ENCODE measurements around the gene MLXIP. TPM values are rescaled to one million over a fixed set of nuclear protein-coding genes. Genes with fewer than 3 reads are reported as not detected.

The MLXIP gene
- total RNA-seq, 1 donor from 2014 or later = 34.2 TPM

DNA sequence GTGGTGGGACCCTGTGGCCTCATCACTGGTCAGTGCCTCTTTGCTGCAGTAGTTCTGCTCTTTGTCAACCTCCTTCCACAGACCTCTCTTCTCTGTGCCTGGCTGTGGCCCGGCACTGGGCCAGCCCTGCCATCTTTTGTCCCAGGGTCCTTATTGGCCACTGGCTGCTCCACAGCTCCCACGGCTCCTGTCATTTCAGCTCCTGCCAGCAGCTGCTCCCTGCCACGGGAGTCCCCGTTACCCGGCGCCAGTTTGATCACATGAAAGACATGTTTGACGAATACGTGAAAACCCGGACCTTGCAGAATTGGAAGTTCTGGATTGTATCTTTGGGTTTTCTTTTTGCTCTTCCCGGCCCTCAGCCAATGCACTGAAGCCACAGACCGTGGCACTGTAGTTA lies 60.1 kb downstream of the MLXIP start:
- no peak for DNase-seq (ENCODE audit: low read depth)
- peaks cover 12% of the 10 kb centered on the region for H3K36me3 ChIP-seq (ENCODE audit: control insufficient read depth, insufficient read depth, low read length)
- no peak overlapping the region for H3K4me3 ChIP-seq (ENCODE audit: low read depth, low read length)
- no peaks in the 10 kb centered on the region for H3K27me3 ChIP-seq (ENCODE audit: control insufficient read depth, insufficient read depth, low read length)
- TF ChIP-seq, protein P1, sequence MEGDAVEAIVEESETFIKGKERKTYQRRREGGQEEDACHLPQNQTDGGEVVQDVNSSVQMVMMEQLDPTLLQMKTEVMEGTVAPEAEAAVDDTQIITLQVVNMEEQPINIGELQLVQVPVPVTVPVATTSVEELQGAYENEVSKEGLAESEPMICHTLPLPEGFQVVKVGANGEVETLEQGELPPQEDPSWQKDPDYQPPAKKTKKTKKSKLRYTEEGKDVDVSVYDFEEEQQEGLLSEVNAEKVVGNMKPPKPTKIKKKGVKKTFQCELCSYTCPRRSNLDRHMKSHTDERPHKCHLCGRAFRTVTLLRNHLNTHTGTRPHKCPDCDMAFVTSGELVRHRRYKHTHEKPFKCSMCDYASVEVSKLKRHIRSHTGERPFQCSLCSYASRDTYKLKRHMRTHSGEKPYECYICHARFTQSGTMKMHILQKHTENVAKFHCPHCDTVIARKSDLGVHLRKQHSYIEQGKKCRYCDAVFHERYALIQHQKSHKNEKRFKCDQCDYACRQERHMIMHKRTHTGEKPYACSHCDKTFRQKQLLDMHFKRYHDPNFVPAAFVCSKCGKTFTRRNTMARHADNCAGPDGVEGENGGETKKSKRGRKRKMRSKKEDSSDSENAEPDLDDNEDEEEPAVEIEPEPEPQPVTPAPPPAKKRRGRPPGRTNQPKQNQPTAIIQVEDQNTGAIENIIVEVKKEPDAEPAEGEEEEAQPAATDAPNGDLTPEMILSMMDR (IDR thresholded peaks at IDR 0.05; ENCODE audit: insufficient read depth, low read length, poor library complexity, severe bottlenecking) = no peak

DNA sequence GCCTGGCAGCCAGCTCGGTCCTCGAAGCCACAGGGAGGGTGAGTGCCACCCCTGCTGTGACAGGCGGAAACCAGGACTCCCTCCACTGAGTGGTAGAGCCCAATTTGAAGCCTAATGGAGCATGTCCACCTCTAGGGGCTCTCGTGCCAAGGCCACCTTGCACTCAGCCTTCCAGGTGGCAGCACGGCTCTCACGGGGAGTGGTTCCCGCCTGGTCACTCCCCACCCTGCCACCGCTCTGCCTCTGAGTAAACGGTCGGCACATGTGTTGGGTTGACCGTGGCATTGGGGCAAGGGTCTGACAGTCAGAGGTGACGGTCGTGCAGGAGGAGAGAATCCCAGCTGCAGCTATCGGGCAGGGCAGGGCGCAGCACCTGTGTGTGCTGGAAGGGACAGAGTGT lies 60.7 kb downstream of the MLXIP start:
- peaks cover 12% of the 10 kb centered on the region for H3K36me3 ChIP-seq (ENCODE audit: control insufficient read depth, insufficient read depth, low read length)
- DNase-seq (ENCODE audit: low read depth) = no peak
- no peak overlapping the region for H3K4me3 ChIP-seq (ENCODE audit: low read depth, low read length)
- H3K27me3 ChIP-seq (ENCODE audit: control insufficient read depth, insufficient read depth, low read length) = no peaks in the 10 kb centered on the region
- TF ChIP-seq, protein P1 (IDR thresholded peaks at IDR 0.05; ENCODE audit: insufficient read depth, low read length, poor library complexity, severe bottlenecking) = no peak

DNA sequence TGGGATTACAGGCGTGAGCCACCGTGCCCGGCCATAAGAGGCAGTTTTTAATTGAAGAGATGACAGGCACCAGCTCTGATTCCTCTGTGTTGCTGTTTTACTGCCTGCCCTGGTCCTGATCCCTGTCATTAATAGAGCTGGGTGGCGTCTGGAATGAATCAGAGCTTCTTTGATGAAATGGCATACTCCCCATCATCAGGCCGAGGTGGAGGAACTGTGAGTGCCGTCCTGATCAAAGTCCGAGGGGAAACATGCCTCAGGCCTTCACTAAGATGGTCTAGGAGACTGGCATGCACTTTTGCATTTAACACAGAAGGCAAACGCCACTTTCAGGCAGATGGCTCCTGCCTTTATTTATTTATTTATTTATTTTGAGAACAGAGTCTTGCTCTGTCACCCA lies 61.4 kb downstream of the MLXIP start:
- Histone ChIP-seq H3K27me3 (ENCODE audit: control insufficient read depth, insufficient read depth, low read length) (no peaks in the 10 kb centered on the region), H3K36me3 (ENCODE audit: control insufficient read depth, insufficient read depth, low read length) (peaks cover 12% of the 10 kb centered on the region), H3K4me3 (ENCODE audit: low read depth, low read length) (no peak overlapping the region)
- no peak for DNase-seq (ENCODE audit: low read depth)
- TF ChIP-seq, protein P1 (IDR thresholded peaks at IDR 0.05; ENCODE audit: insufficient read depth, low read length, poor library complexity, severe bottlenecking) = no peak

DNA sequence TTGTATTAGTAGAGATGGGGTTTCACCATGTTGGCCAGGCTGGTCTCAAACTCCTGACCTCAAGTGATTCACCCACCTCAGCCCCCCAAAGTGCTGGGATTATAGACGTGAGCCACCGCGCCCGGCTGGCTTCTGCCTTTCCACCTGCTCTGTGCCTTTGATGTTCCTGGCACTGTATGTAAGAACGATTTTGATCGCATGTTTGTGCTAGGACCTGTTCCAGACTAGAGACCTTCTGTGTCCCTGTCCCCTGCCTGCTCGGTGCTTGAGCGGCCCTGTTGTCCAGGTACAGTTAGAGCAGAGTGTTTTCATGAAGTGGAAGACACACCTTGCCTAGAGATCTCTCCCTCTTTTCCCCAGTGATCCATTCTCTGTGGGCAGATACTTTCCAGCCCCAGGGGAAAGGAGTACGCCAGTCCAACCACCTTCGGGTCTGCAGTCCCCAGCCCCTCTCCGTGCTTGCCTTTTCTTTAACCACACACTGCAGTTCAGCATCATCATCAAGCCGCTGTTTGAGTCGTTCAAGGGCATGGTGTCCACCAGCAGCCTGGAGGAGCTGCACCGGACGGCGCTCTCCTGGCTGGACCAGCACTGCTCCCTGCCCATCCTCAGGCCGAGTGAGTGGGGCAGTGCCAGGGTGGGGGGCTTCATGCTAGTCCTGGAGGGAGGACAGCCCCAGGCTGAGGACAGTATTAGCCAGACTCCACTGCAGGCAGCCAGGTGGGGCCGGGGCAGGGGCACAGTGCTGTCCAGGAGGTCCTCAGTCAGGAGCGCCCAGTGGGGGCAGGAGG lies 62.1 kb downstream of the MLXIP start:
- Histone ChIP-seq H3K27me3 (ENCODE audit: control insufficient read depth, insufficient read depth, low read length) (no peaks in the 10 kb centered on the region), H3K36me3 (ENCODE audit: control insufficient read depth, insufficient read depth, low read length) (peaks cover 9% of the 10 kb centered on the region), H3K4me3 (ENCODE audit: low read depth, low read length) (no peak overlapping the region)
- DNase-seq (ENCODE audit: low read depth) = no peak
- TF ChIP-seq, protein P1 (IDR thresholded peaks at IDR 0.05; ENCODE audit: insufficient read depth, low read length, poor library complexity, severe bottlenecking) = no peak

DNA sequence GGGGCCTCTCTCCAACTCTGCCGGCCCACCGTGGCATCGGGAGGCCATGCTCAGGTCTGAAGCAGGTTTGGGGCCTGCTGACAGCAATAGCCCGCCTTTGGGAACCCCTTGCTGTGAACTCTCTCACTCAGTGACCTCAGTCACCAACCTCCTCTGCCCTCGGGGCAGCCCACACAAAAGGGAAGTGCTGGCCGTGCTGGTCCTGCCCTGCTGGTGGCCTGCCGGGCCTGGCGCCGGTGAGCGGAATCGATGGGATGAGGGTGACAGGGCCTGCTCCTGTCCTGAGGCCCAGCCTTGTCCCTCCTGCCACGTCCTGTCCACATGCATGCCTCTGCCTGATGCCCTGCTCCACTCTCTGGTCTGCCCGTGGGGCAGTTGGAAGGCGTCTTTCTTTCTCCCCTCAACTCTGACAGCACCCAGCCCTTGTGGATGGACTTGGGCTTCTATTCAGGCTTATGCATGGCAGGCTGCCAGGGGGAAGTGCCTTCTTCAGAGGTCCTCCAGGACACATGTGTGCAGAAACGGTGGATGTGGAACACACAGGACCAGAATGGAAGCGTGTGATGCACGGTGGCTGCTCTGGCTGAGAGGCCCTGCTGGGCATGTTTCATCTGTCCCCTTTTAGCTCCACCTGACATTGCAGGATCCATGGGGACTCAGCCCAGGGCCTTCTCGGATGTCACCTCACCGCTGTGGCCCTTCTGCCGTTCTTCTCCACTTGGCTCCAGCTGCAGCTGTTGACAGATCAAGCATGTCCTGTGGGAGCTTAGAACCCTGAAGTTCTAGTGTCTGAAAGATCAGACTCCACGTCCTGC lies 63.6 kb downstream of the MLXIP start:
- no peaks in the 10 kb centered on the region for H3K27me3 ChIP-seq (ENCODE audit: control insufficient read depth, insufficient read depth, low read length)
- no peak overlapping the region for H3K4me3 ChIP-seq (ENCODE audit: low read depth, low read length)
- TF ChIP-seq, protein P1 (IDR thresholded peaks at IDR 0.05; ENCODE audit: insufficient read depth, low read length, poor library complexity, severe bottlenecking) = no peak
- no peak for DNase-seq (ENCODE audit: low read depth)
- H3K36me3 ChIP-seq (ENCODE audit: control insufficient read depth, insufficient read depth, low read length) = peaks cover 9% of the 10 kb centered on the region

Measured in kidney epithelial cell (primary cell).